ENCODE data around the gene ANKRD28.

The ANKRD28 gene

GRCh38 chr3:15801298-15801697, 3.5 kb upstream of the ANKRD28 start:
- no peak for TF ChIP-seq CTCF (conservative IDR thresholded peaks at IDR 0.05)
- no peak overlapping the region for H3K27ac ChIP-seq

GRCh38 chr3:15800780-15801179, 3.0 kb upstream of the ANKRD28 start:
- TF ChIP-seq CTCF (conservative IDR thresholded peaks at IDR 0.05) = no peak
- H3K27ac ChIP-seq = no peak overlapping the region

DNA sequence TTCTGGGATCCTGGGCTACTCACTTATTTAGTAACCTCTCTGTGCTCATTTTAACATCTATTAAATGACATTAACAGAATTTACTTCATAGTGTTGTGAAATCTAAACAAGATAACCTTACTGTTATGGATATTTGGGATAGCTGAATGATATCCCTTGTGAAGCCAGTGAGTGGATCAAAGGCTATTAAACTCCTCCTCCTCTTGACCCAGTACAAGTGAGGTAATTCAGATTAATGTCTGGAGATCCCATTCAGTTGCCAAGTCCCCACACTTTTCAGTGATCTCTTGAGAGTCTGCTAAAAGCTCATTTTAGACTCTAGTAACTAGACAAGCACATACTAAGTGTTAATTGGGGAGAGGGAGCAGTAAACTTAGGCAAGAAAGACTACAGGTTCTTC, 2.5 kb upstream of the ANKRD28 start:
- H3K27ac ChIP-seq = no peak overlapping the region
- TF ChIP-seq CTCF (conservative IDR thresholded peaks at IDR 0.05) = no peak

GRCh38 chr3:15798533-15799245, 910 bp upstream of the ANKRD28 start:
- peak overlapping the region; percentile 79 for H3K27ac ChIP-seq
- no peak for TF ChIP-seq CTCF (conservative IDR thresholded peaks at IDR 0.05)

DNA sequence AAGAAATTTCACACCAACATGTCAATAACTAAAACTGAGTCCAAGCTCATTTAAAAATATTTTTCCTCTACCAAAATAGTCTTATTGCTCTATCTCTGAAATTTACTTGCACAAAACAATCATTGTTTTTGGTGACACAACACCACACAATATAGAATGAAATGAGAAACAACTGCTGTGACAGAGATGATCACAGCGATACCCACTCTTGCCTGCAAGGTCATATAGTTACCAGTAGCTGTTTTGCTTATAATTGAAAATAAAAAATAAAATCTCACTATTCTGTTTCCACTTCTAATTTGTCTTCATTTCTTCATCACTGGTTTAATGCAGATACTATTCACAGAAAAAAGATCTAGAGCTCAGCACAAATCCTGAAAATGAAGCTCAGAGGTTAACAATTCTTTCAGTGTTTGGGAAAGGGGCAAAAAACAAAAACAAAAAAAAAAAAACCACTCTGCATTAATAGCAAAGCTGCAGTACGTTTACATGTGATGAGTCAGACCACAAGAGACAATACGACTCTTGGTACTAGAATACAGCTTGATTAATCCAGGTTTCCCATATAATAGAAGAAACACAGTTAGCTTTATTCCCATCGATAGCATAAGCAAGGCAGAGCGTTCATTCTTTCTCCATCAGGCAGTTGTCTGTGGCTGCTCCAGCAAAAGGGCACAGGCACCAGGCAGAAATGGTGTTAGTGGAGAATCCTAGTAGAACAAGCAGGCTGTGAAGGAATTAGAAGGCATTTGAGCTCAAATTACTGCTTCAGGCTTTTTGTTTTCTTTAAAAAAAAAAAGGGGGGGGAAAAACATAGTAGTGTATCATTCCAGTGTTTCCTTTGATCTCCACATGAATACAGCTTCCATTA, 773 bp downstream of the ANKRD28 start:
- TF ChIP-seq CTCF (conservative IDR thresholded peaks at IDR 0.05) = no peak
- H3K27ac ChIP-seq = peak overlapping the region; percentile 79

- H3K27ac ChIP-seq = peak overlapping the region; percentile 79
- no peak for TF ChIP-seq CTCF (conservative IDR thresholded peaks at IDR 0.05)
Measured at GRCh38 chr3:15796331-15796730, 1.4 kb downstream of the ANKRD28 start.

- peak overlapping the region; percentile 79 for H3K27ac ChIP-seq
- no peak for TF ChIP-seq CTCF (conservative IDR thresholded peaks at IDR 0.05)
Measured at GRCh38 chr3:15795651-15796308, 2.0 kb downstream of the ANKRD28 start.

Data from VCaP (cell line).